Ramos (cell line): Measurements from ENCODE around the gene TBATA.

Source experiments
- in situ Hi-C: fragments of 300-500 bp; cut with MboI; formaldehyde crosslinking; loops from one replicate; pipeline ENCODE4 v1.14.3; 2022; ENCODE audit warnings: low sequenced_read_pairs; ENCODE audit not compliant: unreplicated experiment

Gene TBATA

GRCh38 chr10:70785190-70785589 lies at the start of gene TBATA:
Gene TBATA, minus strand, starts transcription at chr10:70785377. Its CDS starts 1,998 bp downstream, at chr10:70783379.
- in situ Hi-C loops: no loop called here

GRCh38 chr10:70834441-70835151 lies 49.4 kb upstream of the TBATA start:
- in situ Hi-C loops: no loop called here

GRCh38 chr10:70834021-70834420 lies 48.8 kb upstream of the TBATA start:
- in situ Hi-C loops: no loop called here

GRCh38 chr10:70833601-70834000 lies 48.4 kb upstream of the TBATA start:
- in situ Hi-C loops: no loop called here

GRCh38 chr10:70832852-70833528 lies 47.8 kb upstream of the TBATA start:
- in situ Hi-C loops: no loop called here

- in situ Hi-C loops: no loop called here
Observed at GRCh38 chr10:70832221-70832620, 47.0 kb upstream of the TBATA start.

- in situ Hi-C loops: no loop called here
Observed at GRCh38 chr10:70830164-70830563, 45.0 kb upstream of the TBATA start.

- in situ Hi-C loops: no loop called here
Observed at GRCh38 chr10:70829543-70829942, 44.4 kb upstream of the TBATA start.

- in situ Hi-C loops: no loop called here
Observed at GRCh38 chr10:70828923-70829322, 43.7 kb upstream of the TBATA start.

GRCh38 chr10:70827086-70827757 lies 42.0 kb upstream of the TBATA start:
- in situ Hi-C loops: no loop called here

GRCh38 chr10:70822076-70822820 lies 37.1 kb upstream of the TBATA start:
- in situ Hi-C loops: no loop called here

GRCh38 chr10:70820976-70821750 lies 36.0 kb upstream of the TBATA start:
- in situ Hi-C loops: no loop called here

- in situ Hi-C loops: no loop called here
Observed at GRCh38 chr10:70816220-70816894, 31.2 kb upstream of the TBATA start.

- in situ Hi-C loops: no loop called here
Observed at GRCh38 chr10:70815504-70816219, 30.5 kb upstream of the TBATA start, which contains the start of gene SGPL1. Gene SGPL1, plus strand, starts transcription at chr10:70815948. Its CDS starts 906 bp downstream, at chr10:70816854.

GRCh38 chr10:70814126-70814525 lies 28.9 kb upstream of the TBATA start:
- in situ Hi-C loops: no loop called here

GRCh38 chr10:70812814-70813213 lies 27.6 kb upstream of the TBATA start:
- in situ Hi-C loops: no loop called here

- in situ Hi-C loops: no loop called here
Observed at GRCh38 chr10:70811881-70812280, 26.7 kb upstream of the TBATA start.

GRCh38 chr10:70810967-70811366 lies 25.8 kb upstream of the TBATA start:
- in situ Hi-C loops: no loop called here

GRCh38 chr10:70809726-70810125 lies 24.5 kb upstream of the TBATA start:
- in situ Hi-C loops: no loop called here
